Coronary artery (tissue), 2 donors: ENCODE results near the gene HOXB6.

ENCODE experiments used
- DNase-seq: peaks from one replicate; pipeline ENCODE4 v3.0.0-alpha.2; 2017; ENCODE audit warnings: low spot score
- H3K27ac ChIP-seq, 2 donors: fragments of 200-600 bp; sonication (generic); one replicate each; pipeline ENCODE4 v1.5.1; 2016 to 2019
- H3K4me3 ChIP-seq: fragments of 200-600 bp; sonication (generic); 2 replicates; pipeline ENCODE4 v1.5.1; 2016; ENCODE audit warnings: mild to moderate bottlenecking, moderate library complexity
- CTCF ChIP-seq: fragments of 200-600 bp; sonication (generic); IDR thresholded peaks from one replicate; pipeline ENCODE4 v1.5.1; 2019; ENCODE audit warnings: antibody characterized with exemption

HOXB6 gene

GRCh38 chr17:48619826-48620449 is 15.2 kb upstream of the HOXB6 start:
- Histone ChIP-seq H3K27ac (no peak overlapping the region), H3K4me3 (no peak overlapping the region)
- no peak for DNase-seq
- no peak for TF ChIP-seq CTCF

- H3K4me3 ChIP-seq: no peak overlapping the region
- TF ChIP-seq CTCF: peak; percentile 88
- no peak overlapping the region for H3K27ac ChIP-seq
- DNase-seq: peak; percentile 87
Observed at GRCh38 chr17:48618256-48618896, 13.6 kb upstream of the HOXB6 start.

- no peak overlapping the region for H3K27ac ChIP-seq
- no peak overlapping the region for H3K4me3 ChIP-seq
- no peak for DNase-seq
- TF ChIP-seq CTCF: no peak
Observed at GRCh38 chr17:48617471-48618255, 12.9 kb upstream of the HOXB6 start.

- no peak for DNase-seq
- H3K4me3 ChIP-seq: no peak overlapping the region
- no peak for TF ChIP-seq CTCF
- H3K27ac ChIP-seq: no peak overlapping the region
Observed at GRCh38 chr17:48616717-48617470, 12.1 kb upstream of the HOXB6 start.

- no peak for DNase-seq
- TF ChIP-seq CTCF: no peak
- no peak overlapping the region for H3K4me3 ChIP-seq
- H3K27ac ChIP-seq: no peak overlapping the region
Observed at GRCh38 chr17:48615963-48616716, 11.4 kb upstream of the HOXB6 start.
